ENCODE data around the gene PROS1. TPM values are rescaled to one million over a fixed set of nuclear protein-coding genes. Genes with fewer than 3 reads are reported as not detected.

PROS1 gene
- polyA plus RNA-seq, 1 donor (not counting 4 experiments of a cell fraction or from before 2014, with no cell fraction given): 3.8 TPM

DNA sequence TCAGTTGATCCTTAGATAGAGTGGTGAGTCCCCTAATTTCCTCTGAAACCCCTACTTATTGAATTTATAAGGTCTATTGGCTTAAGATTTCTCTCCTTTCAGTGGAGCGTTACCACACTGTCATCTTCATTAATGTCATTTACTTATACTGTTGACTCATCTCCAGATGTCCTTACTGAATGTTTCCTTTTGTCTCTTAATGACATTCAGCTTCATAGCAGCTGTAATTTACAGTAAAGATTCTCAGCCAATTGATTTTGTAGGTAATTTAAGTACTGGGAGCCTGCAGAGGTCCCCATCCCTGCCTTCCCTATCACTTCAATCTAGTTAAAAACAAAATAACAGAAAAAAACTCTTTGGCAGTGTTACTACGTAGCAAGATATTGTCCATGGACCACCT is 35.9 kb upstream of the PROS1 start:
- FAIRE-seq: no peak
- no peaks in the 10 kb centered on the region for H3K4me1 ChIP-seq (ENCODE audit: control insufficient read depth, extremely low read depth, insufficient read depth, low read length)
- H3K4me3 ChIP-seq (ENCODE audit: control insufficient read depth in 2 of 3, extremely low read depth in 1 of 3, insufficient read depth in 2 of 3, low read depth in 1 of 3, low read length in 3 of 3): no peak overlapping the region
- no peaks in the 10 kb centered on the region for H3K9me3 ChIP-seq (ENCODE audit: control insufficient read depth, low read depth, low read length)
- H2AFZ ChIP-seq (ENCODE audit: control insufficient read depth, low read length): no peak overlapping the region
- H4K20me1 ChIP-seq (ENCODE audit: control insufficient read depth, extremely low read depth, insufficient read depth, low read length): no peaks in the 10 kb centered on the region
- H3K27ac ChIP-seq (ENCODE audit: control insufficient read depth, insufficient read depth, low read length): no peak overlapping the region
- H3K79me2 ChIP-seq (ENCODE audit: control insufficient read depth, insufficient read depth, low read length): no peaks in the 10 kb centered on the region
- dilution Hi-C loops (cut with MboI; ENCODE audit: extremely low pct_ligation_motif_present, low sequenced_read_pairs): no loop called here
- no peak overlapping the region for H3K9ac ChIP-seq (ENCODE audit: control insufficient read depth, extremely low read depth, insufficient read depth, low read length)
- peaks cover 0 to 1% of the 10 kb centered on the region in 2 experiments for H3K36me3 ChIP-seq (ENCODE audit: control insufficient read depth in 2 of 2, extremely low read depth in 1 of 2, insufficient read depth in 2 of 2, low read length in 2 of 2)
- no peak for DNase-seq (ENCODE audit: low read depth, low spot score)
- TF ChIP-seq, protein P1, sequence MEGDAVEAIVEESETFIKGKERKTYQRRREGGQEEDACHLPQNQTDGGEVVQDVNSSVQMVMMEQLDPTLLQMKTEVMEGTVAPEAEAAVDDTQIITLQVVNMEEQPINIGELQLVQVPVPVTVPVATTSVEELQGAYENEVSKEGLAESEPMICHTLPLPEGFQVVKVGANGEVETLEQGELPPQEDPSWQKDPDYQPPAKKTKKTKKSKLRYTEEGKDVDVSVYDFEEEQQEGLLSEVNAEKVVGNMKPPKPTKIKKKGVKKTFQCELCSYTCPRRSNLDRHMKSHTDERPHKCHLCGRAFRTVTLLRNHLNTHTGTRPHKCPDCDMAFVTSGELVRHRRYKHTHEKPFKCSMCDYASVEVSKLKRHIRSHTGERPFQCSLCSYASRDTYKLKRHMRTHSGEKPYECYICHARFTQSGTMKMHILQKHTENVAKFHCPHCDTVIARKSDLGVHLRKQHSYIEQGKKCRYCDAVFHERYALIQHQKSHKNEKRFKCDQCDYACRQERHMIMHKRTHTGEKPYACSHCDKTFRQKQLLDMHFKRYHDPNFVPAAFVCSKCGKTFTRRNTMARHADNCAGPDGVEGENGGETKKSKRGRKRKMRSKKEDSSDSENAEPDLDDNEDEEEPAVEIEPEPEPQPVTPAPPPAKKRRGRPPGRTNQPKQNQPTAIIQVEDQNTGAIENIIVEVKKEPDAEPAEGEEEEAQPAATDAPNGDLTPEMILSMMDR (optimal IDR thresholded peaks at IDR 0.05 in 1 of 3, IDR thresholded peaks at IDR 0.05 in 1 of 3, conservative IDR thresholded peaks at IDR 0.05 in 1 of 3; ENCODE audit: extremely low read depth in 1 of 3, insufficient read depth in 2 of 3, low read length in 3 of 3): no peak
- TF ChIP-seq EZH2 (IDR thresholded peaks at IDR 0.05; ENCODE audit: low read length): no peak
- no peak overlapping the region for H3K4me2 ChIP-seq (ENCODE audit: control insufficient read depth, extremely low read depth, insufficient read depth, low read depth, low read length)
- no peaks in the 10 kb centered on the region for H3K9me1 ChIP-seq (ENCODE audit: control insufficient read depth, extremely low read depth, insufficient read depth, low read length)
- H3K27me3 ChIP-seq (ENCODE audit: control insufficient read depth, extremely low read depth, insufficient read depth, low read length): no peaks in the 10 kb centered on the region

- DNase-seq (ENCODE audit: low read depth, low spot score) (no peak), FAIRE-seq (no peak)
- Histone ChIP-seq H3K9ac (ENCODE audit: control insufficient read depth, extremely low read depth, insufficient read depth, low read length) (no peak overlapping the region), H3K4me3 (ENCODE audit: control insufficient read depth in 2 of 3, extremely low read depth in 1 of 3, insufficient read depth in 2 of 3, low read depth in 1 of 3, low read length in 3 of 3) (no peak overlapping the region), H3K36me3 (ENCODE audit: control insufficient read depth in 2 of 2, extremely low read depth in 1 of 2, insufficient read depth in 2 of 2, low read length in 2 of 2) (peaks cover 0 to 1% of the 10 kb centered on the region in 2 experiments), H4K20me1 (ENCODE audit: control insufficient read depth, extremely low read depth, insufficient read depth, low read length) (no peaks in the 10 kb centered on the region), H3K9me1 (ENCODE audit: control insufficient read depth, extremely low read depth, insufficient read depth, low read length) (no peaks in the 10 kb centered on the region), H3K4me1 (ENCODE audit: control insufficient read depth, extremely low read depth, insufficient read depth, low read length) (no peaks in the 10 kb centered on the region), H3K4me2 (ENCODE audit: control insufficient read depth, extremely low read depth, insufficient read depth, low read depth, low read length) (no peak overlapping the region), H3K27me3 (ENCODE audit: control insufficient read depth, extremely low read depth, insufficient read depth, low read length) (no peaks in the 10 kb centered on the region), H3K27ac (ENCODE audit: control insufficient read depth, insufficient read depth, low read length) (no peak overlapping the region), H3K9me3 (ENCODE audit: control insufficient read depth, low read depth, low read length) (no peaks in the 10 kb centered on the region), H3K79me2 (ENCODE audit: control insufficient read depth, insufficient read depth, low read length) (no peaks in the 10 kb centered on the region), H2AFZ (ENCODE audit: control insufficient read depth, low read length) (no peak overlapping the region)
- dilution Hi-C loops (cut with MboI; ENCODE audit: extremely low pct_ligation_motif_present, low sequenced_read_pairs): no loop called here
- no peak for TF ChIP-seq EZH2 (IDR thresholded peaks at IDR 0.05; ENCODE audit: low read length)
- TF ChIP-seq, protein P1 (optimal IDR thresholded peaks at IDR 0.05 in 1 of 3, IDR thresholded peaks at IDR 0.05 in 1 of 3, conservative IDR thresholded peaks at IDR 0.05 in 1 of 3; ENCODE audit: extremely low read depth in 1 of 3, insufficient read depth in 2 of 3, low read length in 3 of 3): no peak
Observed at GRCh38 chr3:94008253-94008652, 34.6 kb upstream of the PROS1 start.
